NCI-H187 (cell line): ENCODE results near the gene DDI2.
"Not testable (repeated sequence)": the region's sequence is repeated elsewhere in the genome, so short reads cannot be mapped to it uniquely, and the experiment has no call there.

Experiments
- DNase-seq, 2 experiments: peaks; one replicate each; lab custom pipeline; 2025; lab: John Stamatoyannopoulos, UW

Gene DDI2

DNA sequence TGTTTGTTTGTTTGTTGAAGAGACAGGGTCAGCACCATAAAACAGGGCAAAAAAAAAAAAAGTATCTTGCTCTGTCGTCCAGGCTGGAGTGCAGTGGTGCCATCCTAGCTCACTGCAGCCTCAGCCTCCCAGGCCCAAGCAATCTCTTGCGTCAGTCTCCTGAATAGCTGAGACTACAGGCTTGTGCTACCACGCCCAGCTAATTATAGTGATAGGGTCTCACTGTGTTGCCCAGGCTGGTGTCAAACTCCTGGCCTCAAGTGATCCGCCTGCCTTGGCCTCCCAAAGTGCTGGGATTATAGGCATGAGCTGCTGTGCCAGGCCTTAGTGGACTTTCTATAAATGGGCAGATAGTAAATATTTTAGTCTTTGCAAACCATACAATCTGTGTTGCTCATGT lies 19.2 kb downstream of the DDI2 start:
- DNase-seq, result no peak

DNA sequence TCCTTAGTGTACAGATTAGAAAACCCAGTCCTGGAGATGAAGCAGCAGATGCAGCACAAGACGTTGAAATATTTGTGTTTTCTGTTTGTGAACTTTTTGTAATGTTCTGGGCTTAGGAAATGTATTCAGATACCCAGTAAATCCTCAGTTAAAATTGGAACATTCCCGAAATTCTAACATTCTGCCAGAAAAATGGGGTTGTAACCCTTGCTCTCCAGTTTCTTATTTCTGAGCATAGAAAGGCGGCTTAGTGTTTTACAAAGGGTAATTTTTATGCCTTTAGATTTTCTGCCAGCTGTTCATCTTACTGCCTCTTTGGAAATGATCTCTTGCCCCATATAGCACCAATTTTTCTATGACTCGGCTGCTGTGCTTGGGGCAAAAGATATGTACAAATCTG lies 20.6 kb downstream of the DDI2 start:
- DNase-seq, result no peak

DNA sequence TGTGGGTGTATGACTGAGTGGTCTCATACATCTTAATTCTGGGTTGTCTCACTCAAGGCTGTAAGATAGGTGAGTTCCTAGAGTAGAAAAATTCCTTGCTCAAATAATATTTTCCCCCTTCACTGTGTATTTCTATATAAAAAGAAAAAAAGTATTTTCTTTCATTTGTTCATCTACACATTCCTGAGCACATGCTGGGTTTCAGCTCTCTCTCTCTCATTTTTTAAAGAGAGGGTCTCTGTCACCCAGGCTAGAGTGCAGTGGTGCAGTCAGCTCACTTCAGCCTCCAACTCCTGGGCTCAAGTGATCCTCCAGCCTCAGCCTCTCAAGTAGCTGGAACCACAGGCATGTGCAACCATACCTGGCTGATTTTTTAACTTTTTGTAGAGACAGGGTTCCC lies 22.0 kb downstream of the DDI2 start:
- DNase-seq, result no peak

DNA sequence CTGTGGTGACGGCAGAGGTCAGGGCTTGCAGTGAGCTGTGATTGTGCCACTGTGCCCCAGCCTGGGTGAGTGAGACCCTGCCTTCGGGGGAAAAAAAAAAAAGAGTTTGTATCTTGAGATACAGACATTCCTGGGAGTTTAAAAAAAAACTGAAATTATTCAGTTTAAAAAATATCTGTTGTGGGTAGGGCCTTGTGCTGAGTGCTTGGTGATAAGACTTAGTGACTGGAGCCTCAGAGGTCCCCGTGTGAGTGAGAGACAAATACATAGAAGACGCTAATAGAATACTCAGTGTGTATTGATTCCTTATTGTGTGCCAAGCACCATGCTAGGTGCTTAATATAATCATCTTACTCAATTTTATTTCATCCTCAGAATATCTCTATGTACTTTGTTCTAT lies 22.7 kb downstream of the DDI2 start:
- DNase-seq, result no peak

DNA sequence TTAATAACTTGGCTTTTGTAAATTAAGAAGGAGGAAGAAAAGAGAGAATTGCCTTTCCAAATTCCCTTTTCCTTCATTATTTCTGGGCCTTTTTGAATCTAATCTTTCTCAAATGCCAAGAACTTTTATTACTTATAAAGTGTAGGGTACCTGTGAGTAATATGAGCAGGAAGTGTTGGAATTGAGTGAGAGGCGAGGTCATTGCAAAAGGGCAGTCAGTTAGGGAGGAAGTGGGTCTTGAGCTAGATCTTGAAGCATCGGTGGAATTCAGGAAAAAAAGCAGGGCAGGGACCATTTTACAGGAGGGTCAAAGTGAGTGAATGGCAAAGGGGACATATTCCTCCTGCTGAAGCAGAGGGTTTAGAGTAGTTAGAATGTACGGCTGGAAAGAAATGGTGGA lies 23.4 kb downstream of the DDI2 start:
- DNase-seq, result no peak

DNA sequence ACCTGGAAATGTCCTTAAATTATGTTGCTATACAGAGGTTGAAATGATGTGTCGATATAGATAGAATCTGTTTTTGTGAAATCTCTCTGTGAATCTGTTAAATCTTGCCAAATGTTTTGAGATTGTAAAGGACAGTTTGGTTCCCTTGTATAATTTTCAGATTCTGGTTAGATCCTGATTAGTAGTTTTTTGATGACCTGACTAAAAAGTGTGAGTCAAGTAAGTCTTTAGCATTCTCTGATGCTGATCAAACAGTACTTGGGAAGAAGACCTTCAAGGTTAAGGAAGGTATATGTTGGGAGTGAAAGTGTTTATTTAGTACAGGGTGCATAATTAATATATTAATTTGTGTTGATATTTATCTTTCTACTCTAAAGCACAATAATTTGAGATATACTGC lies 32.7 kb downstream of the DDI2 start:
- no peak for DNase-seq

DNA sequence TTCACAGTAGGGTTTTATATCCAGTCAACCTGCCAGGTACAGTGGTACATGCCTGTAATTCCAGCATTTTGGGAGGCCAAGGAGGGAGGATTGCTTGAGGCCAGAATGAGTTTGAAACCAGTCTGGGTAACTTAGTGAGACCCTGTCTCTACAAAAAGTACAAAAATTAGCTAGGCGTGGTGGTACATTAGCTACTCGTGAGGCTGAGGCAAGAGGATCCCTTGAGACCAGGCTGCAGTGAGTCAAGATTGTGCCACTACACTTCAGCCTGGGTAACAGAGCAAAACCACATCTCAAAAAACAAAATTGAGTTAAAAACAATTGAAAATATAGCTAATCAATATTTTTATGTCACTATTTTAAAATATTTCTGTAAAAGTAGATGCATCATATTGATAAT lies 33.2 kb downstream of the DDI2 start:
- DNase-seq, result no peak

DNA sequence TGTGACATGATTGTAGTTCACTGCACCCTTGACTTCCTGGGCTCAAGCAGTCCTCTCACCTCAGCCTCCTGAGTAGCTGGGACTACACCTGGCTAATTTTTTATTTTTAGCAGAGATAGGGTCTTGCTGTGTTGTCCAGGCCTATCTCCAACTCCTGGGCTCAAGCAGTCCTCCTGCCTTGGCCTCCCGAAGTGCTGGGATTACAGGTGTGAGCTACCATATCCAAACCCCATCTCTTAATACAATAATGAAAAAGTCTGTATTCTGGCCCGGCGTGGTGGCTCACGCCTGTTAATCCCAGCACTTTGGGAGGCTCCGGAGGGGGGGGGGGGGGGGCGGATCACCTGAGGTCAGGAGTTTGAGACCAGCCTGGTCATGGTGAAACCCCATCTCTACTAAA lies 34.9 kb downstream of the DDI2 start:
- DNase-seq, result not testable (repeated sequence)

DNA sequence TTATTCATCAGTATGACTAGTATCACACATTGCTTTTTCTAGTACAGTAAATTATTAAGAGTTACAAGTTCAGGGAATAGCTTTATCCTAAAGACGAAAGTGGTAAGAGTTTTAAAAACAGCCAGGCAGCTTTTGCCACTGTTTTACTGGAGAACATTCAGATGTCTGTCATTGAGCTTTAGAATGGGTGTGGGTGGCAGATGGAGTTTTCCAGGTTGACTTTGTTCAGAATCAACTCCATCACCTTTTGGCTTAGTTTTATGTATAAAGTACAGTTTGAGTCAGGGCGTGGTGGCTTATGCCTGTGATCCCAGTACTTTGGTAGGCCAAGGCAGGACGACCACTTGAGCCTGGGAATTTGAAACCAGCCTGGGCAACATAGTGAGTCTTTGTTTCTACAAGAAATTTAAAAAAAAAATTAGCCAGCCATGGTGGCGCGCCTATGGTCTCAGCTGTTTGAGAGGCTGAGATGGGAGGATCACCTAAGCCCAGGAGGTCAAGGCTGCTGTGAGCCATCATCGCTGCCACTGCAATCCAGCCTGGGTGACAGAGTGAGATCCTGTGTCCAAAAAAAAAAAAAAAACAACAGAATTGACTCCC lies 36.9 kb downstream of the DDI2 start:
- DNase-seq, result no peak

DNA sequence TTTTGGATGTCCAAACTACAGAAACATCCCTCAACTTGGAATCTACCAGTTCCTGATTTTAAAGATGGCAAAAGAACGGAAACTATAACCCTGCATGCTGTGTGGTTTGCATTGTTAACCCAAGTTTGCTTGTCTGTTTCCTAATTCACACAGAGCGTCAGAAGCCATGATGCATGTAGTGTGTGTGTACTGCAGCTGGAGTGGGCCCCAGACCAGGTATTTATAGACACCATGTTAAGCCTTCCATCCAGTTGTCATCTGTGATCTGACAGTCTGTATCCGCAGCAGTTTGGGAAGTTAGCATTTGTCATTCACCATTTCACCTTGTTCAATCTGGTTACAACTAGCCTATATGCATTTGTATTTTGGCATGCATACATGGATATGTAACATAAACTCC lies 39.2 kb downstream of the DDI2 start:
- no peak for DNase-seq

DNA sequence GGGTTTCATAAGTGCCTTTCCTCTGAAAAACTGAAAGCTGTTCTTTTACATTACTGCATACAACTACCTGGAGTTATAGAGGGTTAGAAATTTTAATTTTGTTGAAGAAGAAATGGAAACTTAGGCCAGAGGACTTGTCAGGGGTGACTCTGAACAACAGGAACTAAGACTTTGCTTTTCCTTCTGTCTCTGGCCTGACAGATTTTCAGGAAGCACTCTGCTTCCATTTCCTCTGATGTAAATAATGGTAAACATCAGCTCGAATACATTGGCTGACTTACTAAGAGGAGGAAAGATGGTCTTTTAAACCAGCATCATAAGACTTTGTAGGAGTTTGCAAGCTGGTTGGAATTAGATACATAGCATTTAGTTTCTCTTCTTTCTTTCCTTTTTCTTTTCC lies 39.8 kb downstream of the DDI2 start:
- no peak for DNase-seq

DNA sequence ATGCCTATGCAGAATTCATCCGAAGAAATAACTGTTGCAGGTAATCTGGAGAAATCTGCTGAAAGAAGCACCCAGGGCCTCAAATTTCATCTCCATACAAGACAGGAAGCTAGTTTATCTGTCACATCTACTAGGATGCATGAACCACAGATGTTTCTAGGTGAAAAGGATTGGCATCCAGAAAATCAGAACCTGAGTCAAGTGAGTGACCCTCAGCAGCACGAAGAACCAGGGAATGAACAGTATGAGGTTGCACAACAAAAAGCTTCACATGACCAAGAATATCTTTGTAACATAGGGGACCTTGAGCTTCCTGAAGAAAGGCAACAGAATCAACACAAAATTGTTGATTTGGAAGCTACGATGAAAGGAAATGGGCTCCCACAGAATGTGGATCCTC lies 42.9 kb downstream of the DDI2 start:
- DNase-seq, result no peak

DNA sequence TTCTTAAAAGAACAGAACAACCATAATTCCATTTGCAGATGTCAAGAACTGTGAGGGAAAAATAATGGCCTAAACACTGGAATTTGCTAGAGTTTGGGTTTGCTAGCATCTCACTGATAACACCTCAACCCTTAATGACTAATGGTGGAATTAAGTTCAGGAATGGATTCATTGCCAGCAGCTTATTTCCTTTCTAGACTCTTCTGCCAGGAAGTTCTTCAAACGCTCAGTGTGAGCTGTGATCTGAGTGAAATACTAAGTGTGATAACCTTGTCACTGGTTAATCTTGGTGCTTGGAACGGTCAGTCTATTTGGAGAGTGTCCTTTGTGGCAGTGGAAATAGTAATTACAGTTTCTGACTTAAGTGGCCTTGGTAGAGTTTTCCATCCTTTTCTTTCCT lies 45.2 kb downstream of the DDI2 start:
- DNase-seq, result no peak

DNA sequence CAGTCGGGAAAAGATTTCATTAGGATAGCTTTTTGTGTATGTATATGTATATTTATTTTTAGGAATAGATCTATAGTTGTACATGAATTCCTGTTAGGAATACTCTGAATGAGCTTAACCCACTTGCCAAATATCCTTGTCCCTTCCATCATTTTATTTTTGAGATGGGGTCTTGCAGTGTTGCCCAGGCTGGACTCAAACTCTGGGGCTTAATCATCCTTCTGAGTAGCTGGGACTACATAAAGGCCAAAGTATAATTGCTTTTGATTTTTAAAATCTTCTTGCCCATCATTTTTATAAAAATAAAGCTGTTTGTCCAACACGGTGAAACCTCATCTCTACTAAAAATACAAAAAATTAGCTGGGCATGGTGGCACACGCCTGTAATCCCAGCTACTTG lies 46.7 kb downstream of the DDI2 start:
- DNase-seq, result no peak

DNA sequence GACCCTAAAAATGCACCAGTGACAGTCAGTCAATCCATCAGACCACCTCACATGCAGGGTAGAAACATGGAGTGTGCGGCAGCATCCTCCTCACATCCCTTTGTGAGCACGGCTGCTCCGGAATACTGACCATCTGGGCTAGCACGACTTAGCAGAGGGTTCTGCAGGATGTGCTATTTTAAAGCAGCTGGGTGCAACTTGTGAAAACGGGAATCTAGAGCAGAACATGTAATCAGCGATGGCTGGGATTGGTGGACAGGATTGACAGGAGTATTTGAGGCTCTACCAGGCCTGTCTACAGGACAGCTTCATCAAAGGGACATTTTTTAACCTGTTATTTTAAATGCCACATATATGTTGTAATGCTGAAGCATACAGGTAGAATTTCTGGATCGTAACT lies 50.1 kb downstream of the DDI2 start:
- no peak for DNase-seq

DNA sequence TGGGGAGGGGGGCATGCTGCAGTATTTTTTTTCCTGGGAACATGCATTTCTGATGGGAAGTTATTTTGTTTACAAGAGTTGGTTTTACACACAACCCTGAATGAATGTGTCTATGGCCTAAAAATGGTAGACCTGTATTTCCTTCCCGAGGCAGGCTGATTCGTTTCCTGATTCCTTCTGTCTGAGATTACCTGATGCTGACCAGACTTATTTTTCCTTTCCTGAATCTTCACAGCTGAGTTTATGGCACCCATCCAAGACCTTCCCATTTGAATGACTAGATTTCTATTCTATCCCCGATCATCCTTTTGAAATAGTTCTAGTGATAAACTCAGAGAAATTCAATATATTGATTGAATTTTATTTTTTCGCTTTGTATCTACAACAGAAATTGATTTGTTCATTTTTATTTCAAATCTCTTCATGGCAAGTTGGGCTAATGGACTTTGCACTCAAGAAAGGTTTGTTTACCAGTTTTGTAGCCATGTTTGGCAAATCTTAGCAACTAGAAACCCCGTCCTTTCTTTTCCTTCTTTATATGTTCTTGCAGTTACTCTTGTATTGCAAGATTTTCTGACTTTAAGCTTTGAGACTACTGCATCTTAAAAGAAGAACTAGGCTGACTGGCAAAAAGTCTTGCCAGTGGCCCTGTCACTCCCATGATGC lies 51.0 kb downstream of the DDI2 start:
- no peak for DNase-seq

DNA sequence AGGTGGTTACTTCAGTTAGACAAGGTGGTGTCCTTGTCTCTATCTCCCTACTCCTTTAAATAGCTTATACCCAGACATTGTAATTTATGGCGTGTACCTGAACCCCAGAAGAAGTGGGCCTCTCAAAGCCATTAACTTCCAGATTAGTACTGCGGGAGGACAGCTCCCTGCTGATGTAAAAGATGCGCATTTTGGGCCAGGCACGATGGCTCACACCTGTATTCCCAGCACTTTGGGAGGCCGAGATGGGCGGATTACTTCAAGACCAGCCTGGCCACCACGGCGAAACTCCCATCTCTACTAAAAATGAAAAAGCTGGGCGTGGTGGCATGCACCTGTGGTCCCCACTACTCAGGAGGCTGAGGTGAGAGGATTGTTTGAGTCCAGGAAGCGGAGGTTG lies 51.8 kb downstream of the DDI2 start:
- DNase-seq, result no peak

DNA sequence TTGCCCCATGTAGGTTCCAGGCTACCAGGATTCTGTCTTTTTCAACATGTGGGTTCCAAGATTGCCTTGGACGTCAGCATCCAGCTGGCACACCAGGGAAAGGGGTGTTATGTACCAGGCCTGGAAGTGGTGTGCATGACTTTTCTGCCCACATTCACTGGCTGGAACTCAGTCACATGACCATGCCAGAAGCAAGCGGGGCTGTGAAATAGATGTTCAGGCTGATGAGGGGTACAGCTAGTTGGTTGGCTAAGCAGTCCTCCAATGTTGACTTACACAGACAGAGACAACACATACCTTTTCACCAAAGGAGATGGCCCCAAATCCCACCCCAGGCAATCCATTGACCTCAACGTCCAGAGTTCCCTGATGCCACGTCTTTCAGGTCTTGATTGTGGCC lies 52.6 kb downstream of the DDI2 start:
- no peak for DNase-seq

DNA sequence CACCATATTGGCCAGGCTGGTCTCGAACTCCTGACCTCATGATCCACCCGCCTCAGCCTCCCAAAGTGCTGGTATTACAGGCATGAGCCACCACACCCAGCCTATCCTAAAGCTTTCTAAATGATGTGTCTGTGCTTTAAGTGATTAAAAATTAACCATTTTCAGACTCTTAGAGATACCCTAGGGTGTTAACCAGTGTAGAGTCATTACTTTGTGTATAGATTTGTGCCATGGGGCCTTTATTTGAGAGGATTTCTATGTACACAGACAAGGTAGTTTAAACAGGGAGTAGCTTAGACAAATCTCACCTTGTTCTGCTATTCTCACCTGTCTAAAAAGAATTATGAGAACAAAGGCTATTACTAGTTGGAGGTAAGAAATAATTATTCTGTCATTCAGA lies 54.2 kb downstream of the DDI2 start:
- no peak for DNase-seq

DNA sequence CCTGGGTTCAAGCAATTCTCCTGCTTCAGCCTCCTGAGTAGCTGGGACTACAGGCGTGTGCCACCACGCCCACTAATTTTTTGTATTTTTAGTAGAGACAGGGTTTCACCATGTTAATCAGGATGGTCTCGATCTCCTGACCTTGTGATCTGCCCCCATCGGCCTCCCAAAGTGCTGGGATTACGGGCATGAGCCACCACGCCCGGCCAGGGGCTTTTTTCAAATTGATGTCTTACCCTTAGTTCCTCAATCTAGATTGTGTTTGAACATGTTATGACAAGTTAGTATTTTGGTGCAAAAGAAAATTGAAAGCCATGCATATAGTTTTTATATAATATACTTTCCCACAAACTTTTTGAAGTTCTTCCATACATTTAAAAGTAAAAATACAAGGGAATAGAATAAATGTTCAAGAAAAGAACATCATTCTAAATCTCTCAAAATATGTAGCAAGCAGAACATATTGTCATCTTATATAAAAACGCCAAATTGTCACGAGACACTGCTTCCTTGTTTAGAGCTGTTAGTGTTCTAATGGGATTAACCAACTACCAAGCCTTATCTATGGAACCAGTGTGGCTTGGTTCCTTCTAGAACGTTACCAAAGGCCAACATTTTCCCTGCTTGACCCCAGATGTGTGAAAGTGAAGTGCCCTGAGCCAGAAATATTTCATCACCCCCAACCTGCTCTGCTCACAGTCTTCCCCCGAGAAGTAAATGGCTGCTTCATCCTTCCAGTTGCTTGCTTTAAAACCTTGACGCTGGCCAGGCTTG lies 57.3 kb downstream of the DDI2 start:
- DNase-seq, result no peak

DNA sequence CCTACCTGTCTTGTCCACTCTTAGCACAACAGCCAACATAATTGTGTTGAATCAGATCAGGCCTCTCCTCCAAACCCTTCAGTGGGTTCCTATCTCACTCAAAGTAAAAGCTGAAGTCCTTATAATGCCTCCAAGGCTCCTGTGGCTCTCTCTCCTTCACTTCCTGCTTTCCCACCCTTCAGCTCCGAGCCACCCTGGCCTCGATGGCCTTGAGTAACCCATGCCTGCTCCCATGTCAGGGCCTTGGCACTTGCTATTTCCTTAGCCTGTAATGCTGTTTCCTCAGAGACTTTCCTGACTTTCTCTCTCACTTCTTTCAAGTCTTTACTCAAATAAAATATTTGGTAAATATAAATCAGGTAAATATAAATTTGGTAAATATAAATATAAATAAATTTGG lies 58.8 kb downstream of the DDI2 start:
- no peak for DNase-seq

DNA sequence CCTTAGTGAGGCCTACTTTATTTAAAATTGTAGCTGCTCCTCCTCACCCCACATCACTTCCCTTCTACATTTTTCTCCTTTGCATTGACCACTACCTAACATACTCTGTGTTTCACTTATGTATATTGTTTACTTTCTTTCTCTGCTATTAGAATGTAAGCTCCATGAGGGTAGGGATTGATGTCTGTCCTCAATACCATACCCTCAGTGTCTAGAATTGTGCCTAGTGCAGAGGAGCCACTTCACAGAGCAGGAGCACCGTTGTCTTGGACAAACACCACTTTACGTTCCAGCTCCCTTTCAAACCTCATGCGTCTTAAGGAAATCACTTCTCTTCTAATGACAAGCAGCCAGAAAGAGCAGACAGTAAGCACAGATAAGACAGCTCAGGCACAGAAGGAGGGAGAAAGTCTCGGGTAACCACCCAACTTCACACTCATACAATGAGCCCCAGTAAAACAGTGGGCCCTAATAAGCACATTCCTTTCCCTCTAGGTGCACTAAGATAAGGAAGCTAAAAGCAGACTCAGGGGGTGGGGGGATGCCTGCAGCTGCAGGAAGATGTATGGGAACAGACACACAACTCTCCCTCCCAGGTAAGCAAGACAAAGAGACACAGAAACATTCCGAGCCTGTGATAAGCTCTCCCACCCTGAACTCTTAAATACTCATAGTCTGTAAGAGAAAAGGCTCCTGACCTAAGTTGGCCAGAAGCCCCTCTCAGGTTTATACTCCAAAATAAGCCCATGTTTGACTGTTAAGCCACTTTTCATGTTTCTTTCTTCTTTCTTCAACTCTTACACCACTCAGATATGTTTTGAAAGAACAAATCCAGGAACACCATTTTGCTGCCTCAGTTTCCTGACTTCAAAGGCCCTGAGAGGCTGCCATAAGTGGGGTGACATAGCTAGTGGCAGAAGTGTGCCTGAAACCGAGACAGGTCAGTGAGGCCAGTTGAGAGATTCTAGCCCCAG lies 59.7 kb downstream of the DDI2 start:
- no peak for DNase-seq
